ENCODE measurements around the gene GRPEL2.
A peak's percentile ranks its signal among the peaks of the same experiment; 100 is the strongest.

The GRPEL2 gene

DNA sequence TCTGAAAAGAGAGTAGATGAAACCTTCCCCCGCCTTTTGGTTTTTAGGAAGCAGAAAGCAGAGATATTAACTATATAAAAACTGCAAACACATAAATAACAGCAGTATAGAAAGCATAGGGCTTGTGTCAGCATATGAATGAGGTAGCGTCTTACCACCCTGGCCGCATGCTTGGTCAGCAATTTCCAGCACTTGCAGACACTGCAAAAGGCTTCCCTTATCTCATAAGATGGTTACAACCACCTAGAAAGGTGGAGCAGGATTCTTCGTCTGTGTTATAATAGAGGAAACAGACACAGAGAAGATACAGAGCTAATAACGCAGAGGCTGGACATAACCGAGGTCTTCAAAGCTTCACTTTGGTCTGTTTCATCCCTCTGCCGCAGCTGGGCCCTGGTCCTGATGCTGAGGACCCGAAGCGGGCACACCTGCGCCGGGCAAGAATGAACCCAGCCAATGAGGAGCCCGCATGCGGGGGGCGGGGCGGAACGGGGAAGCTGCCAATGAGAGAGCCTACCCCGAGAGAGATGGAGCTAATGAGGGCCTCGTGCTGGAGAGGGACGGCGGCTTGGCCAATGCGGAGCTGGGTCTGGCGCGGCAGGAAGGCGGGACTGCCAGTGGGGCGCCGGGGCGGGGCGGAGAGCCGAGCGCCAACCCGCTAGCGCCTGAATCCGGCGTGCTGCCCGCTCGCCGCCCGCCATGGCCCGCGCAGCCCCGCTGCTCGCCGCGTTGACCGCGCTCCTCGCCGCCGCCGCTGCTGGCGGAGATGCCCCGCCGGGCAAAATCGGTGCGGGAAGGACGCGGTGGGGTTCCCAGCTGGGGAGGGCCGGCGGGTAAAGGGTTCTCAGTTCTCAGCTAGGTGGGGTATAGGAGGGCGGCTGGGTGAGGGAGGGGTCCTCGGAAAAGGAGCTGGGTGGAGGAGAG, 12.3 kb downstream of the GRPEL2 start, which contains the start of gene PCYOX1L:
TSS of gene PCYOX1L (plus strand) at position 677 of the 924 bp plus-strand sequence. CDS start at position 700, 23 bp downstream.
- peak; percentile 66 for DNase-seq (ENCODE audit: low read depth)

DNA sequence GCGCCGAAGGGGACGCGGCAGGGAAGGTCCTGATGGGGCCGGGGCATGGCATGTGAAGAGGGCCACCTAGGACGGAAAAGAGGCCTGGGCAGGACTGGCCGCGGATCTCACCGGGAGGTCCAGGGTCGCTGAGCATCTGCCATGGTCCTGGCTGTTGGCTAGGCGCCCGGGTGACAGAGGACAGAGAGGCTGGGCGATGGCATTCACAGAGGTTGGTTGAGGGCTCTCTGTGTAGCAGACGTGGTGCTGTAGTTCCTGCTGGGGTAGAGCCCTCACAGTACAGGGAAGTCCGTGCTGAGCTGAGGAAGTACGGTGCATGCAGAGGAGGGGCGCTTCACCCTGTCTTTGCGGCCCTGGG, 13.0 kb downstream of the GRPEL2 start:
- no peak for DNase-seq (ENCODE audit: low read depth)

DNA sequence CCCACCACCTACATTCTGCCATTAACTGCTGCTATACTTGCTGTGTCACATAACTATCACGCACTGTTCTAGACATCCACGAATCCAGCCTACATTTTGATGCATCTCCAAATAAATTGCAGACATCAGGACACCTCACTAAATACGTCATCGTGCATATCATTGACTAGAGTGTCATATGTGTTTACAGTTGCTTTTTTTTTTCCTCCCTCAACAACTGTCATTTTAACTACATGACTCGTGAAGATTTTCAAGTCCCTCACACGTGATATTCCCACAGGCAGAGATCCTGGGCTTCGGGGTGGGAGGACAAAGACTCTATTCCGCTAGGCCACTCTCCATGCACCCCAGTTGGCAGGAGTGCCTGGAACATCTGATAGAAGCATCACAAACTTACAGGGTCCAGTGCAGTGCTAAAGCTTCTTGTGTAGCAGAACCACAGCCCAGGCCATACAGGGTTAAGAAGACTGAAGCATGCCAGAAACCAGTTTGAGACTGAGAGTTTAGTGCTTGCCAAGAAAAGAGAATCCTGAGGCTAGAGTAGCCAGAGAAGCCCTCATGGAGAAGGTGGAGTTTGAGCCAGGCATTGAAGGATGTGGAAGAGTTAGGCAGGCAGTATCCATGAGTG, 13.7 kb downstream of the GRPEL2 start:
- DNase-seq (ENCODE audit: low read depth) = no peak

DNA sequence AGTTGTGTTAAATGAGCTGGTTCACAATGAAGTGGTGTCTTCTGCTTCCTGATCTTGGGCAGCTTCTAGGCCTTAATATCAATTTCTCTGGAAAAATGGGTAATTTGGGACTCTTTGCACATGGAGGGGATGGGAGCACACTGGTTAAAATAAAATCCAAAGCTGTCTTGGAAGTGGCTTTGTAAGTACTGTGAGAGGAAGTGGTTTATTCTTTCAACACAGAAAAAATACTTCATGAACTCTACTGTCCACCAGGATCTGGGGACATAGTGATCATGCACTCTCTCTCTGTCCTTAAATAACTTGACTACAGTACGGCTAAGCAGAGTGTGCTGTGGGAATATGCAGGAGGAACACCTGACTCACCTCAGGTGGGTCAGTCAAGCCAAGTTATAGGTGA, 15.0 kb downstream of the GRPEL2 start:
- DNase-seq (ENCODE audit: low read depth) = no peak

DNA sequence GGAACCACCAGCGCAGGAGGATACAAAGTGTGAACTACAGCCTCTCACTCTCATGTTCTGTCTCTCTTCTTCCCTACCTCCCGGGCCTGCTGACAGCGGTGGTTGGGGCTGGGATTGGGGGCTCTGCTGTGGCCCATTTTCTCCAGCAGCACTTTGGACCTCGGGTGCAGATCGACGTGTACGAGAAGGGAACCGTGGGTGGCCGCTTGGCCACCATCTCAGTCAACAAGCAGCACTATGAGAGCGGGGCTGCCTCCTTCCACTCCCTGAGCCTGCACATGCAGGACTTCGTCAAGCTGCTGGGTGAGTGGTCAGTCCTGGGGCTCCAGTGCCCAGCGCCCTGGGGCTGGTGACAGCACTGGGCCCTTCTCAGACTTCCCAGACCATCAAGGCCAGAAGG, 17.2 kb downstream of the GRPEL2 start:
- DNase-seq (ENCODE audit: low read depth) = no peak

DNA sequence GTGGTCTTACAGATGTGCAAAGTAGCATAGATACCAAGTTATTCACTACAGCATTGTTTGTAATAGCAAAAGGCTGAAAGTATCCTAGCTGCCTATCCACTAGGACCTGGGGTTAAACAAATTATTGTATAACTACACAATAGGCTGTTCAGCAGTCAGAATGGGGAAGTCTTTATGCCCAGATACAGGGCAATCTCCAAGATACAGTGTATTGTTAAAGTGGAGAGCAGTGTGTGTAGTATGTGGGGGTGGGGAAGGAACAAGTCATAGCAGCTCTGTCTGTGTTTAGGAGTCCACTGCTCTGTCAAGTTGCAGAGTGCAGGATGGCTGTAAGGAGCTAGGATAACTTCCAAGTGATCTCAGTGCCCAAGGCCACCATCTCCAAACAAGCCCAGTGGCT, 18.1 kb downstream of the GRPEL2 start:
- no peak for DNase-seq (ENCODE audit: low read depth)

DNA sequence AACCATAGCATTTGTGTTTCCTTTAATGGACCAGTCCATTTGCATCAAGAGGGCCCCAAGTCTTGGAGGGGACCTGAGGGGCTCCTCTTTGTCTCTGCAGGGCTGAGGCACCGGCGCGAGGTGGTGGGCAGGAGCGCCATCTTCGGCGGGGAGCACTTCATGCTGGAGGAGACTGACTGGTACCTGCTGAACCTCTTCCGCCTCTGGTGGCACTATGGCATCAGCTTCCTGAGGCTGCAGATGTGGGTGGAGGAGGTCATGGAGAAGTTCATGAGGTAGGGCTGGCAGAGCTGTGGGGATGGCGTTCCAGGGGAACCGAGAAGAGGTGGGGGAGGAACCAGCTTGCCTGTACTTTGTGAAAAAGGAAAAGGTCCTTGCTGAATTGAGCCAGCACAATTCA, 18.6 kb downstream of the GRPEL2 start:
- DNase-seq (ENCODE audit: low read depth) = no peak

DNA sequence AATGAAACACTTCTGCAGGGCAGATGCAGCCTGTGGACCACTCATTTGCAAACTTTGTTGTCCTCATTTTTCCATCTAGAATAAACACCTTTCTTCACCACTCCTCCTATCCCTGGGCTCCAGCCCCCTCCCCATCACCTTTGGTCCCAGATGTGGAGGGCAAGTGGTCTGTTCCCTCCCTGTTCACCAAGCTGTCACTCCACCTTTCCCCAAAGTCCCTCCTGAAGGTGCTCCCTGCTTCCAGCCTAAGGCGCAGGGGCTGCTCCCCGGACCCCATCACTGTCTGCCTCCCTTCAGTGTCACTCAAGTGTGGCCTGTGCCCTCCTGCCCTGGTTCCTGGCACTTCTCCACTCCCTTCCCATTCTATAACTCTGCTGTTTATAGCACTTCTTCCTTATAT, 19.4 kb downstream of the GRPEL2 start:
- DNase-seq (ENCODE audit: low read depth) = no peak

DNA sequence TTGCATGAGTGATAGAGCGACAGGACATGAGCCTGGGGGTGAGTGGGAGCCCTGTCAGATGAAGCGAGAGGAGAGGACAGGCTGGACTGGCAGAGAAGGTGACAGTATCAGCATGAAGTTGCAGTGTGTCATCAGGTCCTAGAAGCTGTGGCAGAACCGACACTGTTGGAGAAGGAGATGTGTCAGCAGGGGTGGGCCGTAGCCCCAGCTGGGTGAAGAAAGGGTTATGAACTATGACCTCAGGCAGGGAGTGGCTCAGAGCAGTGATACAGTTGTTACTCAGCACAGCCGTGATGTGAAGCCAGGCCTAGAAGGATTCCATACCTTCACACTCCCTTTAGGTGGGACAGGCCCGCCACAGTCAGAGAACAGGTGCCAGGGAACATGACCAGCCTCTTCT, 20.1 kb downstream of the GRPEL2 start:
- DNase-seq (ENCODE audit: low read depth) = no peak

DNA sequence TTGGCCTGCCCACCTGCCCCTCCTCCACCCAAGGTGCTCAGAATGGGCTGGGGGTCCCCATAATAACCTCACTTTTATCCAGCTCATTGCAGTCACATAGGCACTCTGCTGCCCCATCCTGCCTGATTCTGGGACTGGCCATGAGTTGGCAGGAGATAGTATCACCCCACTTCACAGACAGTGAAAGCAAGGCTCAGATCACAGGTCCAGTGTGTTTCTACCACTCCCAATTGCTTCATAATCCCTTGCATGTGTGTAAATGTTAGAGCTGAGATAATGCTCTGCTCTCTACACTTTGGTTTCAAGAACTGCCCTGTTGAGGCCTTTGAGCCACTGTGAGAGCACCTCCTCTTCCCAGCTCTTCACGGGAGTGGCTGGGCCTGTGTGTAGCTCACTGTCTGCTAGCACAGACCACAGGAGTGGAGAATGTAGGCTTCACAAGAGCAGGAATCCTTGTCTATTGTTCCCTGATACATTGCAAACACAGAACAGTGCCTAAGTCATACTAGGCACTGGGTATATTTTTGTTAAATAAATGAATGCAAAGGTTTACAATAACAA, 20.9 kb downstream of the GRPEL2 start:
- no peak for DNase-seq (ENCODE audit: low read depth)

DNA sequence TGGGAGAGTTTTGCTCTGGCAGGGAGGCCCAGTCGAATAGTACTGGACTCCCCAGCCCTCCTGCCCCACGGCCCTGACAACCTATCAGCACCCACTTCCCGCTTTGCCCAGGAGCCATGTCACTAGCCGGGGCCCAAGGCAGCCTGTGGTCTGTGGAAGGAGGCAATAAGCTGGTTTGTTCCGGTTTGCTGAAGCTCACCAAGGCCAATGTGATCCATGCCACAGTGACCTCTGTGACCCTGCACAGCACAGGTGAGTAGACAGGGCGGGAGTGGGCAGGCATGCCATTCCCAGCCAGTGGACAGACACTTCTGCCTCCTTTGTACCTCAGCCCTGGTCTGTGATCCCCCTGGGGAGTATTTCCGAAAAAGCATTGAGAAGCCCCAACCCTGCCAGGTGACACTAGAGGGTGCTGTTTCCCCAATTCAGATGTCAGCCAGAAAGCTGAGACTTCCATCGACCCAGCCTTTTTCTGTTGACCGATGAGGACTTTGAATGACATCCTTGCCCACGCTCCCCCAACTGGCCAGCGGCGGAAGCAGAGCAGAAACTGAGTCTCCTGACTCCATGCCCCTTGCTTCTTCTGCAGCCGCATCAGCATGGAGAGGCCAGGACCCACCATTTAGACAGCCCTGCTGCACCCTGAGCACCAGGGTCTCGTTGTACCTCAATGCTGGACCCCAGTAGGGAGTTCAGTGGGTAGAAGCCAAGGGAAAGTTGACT, 22.1 kb downstream of the GRPEL2 start:
- no peak for DNase-seq (ENCODE audit: low read depth)

DNA sequence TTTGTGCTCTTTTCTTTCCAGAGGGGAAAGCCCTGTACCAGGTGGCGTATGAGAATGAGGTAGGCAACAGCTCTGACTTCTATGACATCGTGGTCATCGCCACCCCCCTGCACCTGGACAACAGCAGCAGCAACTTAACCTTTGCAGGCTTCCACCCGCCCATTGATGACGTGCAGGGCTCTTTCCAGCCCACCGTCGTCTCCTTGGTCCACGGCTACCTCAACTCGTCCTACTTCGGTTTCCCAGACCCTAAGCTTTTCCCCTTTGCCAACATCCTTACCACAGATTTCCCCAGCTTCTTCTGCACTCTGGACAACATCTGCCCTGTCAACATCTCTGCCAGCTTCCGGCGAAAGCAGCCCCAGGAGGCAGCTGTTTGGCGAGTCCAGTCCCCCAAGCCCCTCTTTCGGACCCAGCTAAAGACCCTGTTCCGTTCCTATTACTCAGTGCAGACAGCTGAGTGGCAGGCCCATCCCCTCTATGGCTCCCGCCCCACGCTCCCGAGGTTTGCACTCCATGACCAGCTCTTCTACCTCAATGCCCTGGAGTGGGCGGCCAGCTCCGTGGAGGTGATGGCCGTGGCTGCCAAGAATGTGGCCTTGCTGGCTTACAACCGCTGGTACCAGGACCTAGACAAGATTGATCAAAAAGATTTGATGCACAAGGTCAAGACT, 22.8 kb downstream of the GRPEL2 start:
- no peak for DNase-seq (ENCODE audit: low read depth)

DNA sequence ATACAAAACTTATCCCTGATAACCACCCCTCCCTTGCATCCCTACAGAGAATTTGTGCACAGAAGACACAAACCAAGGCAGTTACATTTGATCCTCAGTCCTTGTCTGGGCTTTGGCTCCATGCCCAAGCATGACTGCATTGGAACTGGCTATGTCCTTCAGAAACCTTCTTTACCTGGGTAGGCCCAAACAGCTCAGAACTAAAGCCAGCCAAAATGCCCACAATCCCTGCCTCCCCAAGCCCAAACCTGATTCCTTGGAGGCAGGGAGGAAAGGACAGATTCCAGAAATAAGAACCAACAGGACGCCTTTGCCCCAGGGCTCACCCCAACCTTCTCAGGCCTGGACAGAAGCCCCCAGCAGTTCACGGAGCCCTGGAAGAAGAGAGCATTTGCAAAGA, 25.6 kb downstream of the GRPEL2 start:
- DNase-seq (ENCODE audit: low read depth) = no peak

DNA sequence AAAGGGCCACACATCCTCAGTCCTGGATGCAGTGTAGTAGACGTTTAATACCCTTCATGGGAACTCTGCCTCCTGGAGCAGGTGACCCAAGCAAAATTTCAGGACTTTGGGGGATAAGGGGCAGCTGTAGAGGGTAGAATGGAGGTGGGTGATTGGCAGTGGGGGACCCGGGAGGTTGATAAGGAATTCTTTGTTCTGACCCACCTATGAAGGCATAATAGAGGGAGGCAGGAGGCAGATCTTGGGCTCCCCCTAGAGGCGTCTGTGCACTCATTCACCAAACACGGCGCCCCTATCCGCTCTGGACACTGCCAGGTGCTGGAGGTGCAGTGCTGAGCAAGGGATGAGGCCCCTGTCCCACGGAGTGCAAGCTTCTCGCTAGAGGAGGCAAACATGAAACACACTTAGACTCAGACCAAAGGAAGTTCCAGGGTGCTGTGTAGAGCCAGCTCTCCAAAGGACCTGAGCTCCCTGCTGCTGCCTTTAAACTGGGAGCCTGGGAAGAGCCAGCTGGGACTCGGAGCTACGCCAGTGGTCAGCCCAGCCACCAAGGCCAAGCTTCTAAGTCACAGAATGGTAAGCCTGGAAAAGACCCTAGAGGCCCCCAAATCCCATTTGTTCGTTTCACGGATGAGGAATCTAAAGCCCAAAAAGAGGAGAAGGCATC, 26.1 kb downstream of the GRPEL2 start:
- DNase-seq (ENCODE audit: low read depth) = no peak

DNA sequence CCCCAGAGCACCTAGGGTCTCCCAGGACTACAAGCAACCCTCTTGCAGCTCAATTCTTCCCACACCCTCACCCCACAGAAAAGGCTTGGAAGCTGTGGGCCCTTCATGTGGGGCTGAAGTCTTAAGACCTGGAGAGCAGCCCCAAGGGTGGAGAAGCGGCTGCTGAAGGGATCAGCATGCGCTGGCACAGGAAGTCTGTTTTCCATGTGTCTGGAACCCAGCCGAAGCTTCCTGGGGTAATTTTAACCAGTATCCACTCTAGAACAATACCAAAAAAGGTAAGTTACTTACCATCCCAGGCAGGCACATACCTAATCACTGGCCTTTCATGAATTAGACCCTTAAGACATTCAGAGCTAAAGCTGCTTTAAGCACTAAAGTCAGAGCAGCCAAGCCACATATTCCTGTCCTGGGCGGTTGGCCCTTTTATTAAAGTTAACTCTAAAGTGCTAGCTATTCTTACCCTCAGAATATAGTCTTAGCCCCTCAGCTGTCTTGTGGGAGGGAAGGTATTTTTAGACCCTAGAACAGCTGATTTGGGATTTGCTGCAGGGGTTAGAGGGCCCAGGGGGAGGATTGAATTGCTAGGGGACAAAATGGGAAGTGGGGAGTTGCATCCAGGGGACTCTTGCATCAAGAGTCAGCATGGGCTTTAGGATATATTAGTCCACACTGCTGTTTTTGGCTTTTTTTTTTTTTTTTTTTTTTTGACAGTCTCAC, 26.9 kb downstream of the GRPEL2 start:
- no peak for DNase-seq (ENCODE audit: low read depth)

DNA sequence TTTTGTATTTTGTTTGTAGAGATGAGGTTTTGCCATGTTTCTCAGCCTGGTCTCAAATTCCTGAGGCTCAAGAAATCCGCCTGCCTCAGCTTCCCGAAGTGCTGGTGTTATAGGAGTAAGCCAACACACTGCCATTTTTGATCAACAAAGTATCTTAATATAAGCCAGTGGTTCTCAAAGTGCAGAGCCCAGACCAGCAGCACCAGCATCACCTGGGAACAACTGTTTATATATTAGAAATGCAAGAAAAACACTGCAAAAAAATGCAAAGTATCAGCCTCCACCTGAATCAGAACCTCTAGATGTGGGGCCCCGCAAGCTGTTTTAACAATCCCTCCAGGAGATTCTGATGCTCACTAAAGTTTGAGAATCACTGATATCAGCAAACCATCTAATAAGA, 27.6 kb downstream of the GRPEL2 start:
- no peak for DNase-seq (ENCODE audit: low read depth)

DNA sequence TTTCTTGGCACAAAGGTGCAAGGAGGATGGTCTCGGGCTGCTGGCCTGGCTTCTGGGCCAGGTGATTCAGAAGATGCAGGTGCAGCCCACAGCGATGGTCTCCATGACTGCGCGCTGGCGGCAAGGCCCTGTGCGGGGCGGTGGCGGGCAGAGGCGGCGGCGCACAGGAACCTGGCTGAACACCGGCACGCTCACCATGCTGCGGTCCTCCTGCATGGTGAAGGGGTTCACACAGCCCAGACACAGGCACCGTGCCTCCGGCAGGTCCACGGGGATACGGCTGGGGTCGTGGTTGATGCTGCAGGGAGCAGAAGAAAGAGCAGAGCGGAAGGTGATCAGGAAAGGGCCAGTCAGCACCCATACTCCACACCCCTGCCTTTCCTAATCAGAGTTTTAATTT, 29.0 kb downstream of the GRPEL2 start:
- DNase-seq (ENCODE audit: low read depth) = no peak

DNA sequence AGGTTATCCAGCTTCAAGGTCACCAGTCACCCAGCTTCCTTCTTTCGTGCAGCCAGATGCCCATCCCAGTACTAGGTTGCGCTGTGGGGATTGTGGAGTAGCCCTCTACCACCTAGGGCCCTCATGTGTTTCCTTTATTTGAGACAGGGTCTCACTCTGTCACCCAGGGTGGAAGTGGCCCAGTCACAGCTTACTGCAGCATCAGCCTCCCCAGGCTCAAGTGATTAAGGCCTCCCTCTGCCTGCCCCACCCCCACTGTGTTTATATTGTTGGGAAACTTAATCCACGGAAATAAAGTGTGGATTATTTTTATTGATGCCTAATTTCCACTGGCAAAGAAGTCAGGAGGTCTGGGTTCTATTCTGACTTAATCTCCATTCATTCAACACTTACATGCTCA, 29.5 kb downstream of the GRPEL2 start:
- no peak for DNase-seq (ENCODE audit: low read depth)

DNA sequence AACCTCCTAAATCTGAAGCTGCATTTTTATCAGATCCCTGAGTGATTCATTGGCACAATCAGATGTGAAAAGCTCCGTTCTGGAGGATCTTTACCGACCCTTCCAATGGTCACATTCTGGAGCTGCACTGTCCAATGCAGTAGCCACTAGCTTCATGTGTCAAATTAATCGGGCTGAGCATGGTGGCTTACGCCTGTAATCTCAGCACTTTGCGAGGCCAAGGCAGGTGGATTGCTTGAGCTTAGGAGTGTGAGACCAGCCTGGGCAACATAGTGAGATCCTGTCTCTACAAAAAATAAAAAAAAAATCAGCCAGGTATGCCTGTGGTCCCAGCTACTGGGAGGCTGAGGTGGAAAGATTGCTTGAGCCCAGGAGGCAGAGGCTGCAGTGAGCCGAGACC, 30.1 kb downstream of the GRPEL2 start:
- DNase-seq (ENCODE audit: low read depth) = no peak

DNA sequence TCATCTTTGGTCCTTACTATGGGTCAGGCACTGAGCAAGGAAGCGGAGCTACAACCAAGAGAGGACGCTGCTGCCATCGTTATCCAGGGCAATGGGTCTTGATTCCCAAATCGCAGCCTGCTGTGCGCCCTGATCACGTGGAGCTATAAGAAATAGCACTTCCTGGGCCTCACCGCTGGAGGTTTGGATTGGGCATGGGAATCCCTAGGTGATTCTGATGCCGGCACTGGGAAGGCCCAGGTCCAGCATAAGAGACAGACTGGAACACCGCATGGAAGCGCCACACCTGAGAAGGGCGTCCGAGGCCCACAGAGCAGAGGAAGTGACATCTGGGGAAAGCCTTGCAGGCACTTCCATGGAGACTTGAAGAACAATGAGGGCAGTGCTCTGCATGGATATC, 30.8 kb downstream of the GRPEL2 start:
- no peak for DNase-seq (ENCODE audit: low read depth)

Measured in non-pigmented ciliary epithelial cell (primary cell).